ENCODE measurements around the gene IFNAR1.

IFNAR1 gene

DNA sequence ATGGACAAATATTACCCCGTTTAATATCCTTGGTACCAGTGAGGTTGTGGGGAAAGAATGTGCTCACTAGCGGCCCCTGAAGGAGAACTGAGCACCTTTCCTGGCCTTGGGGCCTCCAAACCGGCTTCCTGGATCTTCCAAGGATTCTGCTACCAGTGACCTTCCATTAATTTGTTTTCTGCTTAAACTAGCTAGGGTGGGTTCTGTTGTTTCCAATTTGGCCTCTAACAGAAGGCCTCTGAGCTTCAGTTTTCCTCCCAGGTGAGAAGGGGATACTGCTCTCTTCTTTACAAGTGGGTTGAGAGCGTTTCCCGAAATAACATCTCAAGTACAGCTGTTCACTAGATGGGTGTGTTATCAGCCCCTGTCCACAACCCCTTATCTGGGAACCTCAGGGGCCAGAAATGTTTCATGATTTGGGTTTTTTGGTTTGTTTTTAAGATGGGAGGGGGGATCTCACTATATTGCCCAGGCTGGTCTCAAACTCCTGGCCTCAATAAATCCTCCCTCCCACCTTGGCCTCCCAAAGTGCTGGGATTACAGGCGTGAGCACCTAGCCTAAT is 61.5 kb downstream of the IFNAR1 start:
- in situ Hi-C loops (cut with MboI; ENCODE audit: low pct_unique_long_range_greater_than_20kb, low sequenced_read_pairs, unreplicated experiment): no loop called here

GRCh38 chr21:33387294-33387693 is 62.5 kb downstream of the IFNAR1 start:
- no peak for TF ChIP-seq CTCF (IDR thresholded peaks at IDR 0.05; ENCODE audit: extremely low read depth, insufficient read depth, missing control alignments)

More for the DNA sequence above, 61.5 kb downstream of the IFNAR1 start:
- DNase-seq (ENCODE audit: low spot score): no peak
- TF ChIP-seq CTCF (IDR thresholded peaks at IDR 0.05; ENCODE audit: extremely low read depth, insufficient read depth, missing control alignments): peak; percentile 25

GRCh38 chr21:33388188-33388587 is 63.4 kb downstream of the IFNAR1 start:
- in situ Hi-C loops (cut with MboI; ENCODE audit: low pct_unique_long_range_greater_than_20kb, low sequenced_read_pairs, unreplicated experiment): no loop called here
- no peak for DNase-seq (ENCODE audit: low spot score)
- no peak for TF ChIP-seq CTCF (IDR thresholded peaks at IDR 0.05; ENCODE audit: extremely low read depth, insufficient read depth, missing control alignments)

More at GRCh38 chr21:33387294-33387693, 62.5 kb downstream of the IFNAR1 start:
- in situ Hi-C loops (cut with MboI; ENCODE audit: low pct_unique_long_range_greater_than_20kb, low sequenced_read_pairs, unreplicated experiment): no loop called here
- no peak for DNase-seq (ENCODE audit: low spot score)

DNA sequence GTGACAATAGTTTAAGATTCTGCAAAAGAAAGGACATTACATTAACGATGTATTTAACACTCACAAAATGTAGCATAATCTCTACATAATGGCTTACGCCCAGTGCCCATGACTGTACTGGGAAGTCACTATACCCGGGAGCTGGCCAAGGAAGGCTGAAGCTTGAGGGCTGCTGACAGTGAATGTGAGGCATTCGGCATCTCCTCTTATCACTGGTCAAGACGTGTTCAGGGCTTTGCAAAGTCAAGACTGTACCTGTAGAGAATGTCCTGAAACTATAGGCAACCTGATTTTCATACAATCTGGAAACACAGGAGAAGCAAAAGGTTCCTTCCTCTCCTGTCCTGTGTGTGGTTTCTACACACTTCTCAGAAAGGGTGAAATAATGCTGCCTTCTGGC is 65.7 kb downstream of the IFNAR1 start:
- no peak for DNase-seq (ENCODE audit: low spot score)
- in situ Hi-C loops (cut with MboI; ENCODE audit: low pct_unique_long_range_greater_than_20kb, low sequenced_read_pairs, unreplicated experiment): no loop called here
- no peak for TF ChIP-seq CTCF (IDR thresholded peaks at IDR 0.05; ENCODE audit: extremely low read depth, insufficient read depth, missing control alignments)

DNA sequence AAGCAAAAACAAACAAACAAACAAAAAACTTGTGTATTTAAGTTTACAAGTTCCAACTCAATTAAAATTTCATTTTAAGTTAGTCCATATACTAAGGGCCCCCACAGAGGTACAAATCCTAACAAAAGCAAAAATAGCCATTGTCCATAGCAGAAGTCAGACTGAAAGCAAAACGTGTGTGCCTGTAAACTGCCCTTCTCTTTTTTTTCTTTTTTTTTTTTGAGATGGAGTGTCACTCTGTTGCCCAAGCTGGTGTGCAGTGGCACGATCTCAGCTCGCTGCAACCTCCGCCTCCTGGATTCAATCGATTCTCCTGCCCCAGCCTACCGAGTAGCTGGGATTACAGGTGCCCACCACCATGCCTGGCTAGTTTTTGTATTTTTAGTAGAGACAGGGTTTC is 66.9 kb downstream of the IFNAR1 start:
- DNase-seq (ENCODE audit: low spot score): no peak
- no peak for TF ChIP-seq CTCF (IDR thresholded peaks at IDR 0.05; ENCODE audit: extremely low read depth, insufficient read depth, missing control alignments)
- in situ Hi-C loops (cut with MboI; ENCODE audit: low pct_unique_long_range_greater_than_20kb, low sequenced_read_pairs, unreplicated experiment): no loop called here

DNA sequence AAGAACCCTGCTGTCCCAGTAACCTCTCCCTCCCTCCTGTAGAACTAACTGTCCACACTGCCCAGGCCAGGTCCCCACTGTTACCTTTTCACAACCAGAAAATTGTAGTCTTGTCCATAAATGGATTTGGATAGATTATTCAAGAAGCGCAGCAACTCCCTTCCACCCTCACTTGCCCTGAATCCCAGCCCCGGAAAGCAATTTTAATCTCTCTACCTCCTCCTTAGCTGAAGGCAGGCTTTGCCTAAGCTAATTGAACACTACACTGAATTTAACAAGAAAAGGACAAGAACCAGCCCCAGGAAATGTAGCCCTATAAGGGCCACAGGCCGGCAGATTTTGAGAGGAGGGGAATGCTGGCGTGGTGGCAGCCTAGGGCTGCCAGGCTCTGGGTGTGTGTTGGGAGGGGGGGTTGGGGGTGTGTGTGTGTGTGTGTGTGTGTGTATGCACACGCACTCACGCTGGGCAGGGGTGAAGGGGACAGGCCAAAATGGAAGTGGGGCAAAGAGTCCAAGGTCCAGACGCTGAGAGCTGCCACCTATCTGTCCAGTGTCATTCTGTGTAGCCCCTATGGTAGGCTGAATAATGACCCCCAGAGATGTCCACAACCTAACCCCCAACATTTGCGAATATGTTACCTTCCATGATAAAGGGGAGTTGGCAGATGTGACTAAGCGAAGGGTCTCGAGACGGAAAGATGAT is 67.7 kb downstream of the IFNAR1 start:
- in situ Hi-C loops (cut with MboI; ENCODE audit: low pct_unique_long_range_greater_than_20kb, low sequenced_read_pairs, unreplicated experiment): no loop called here
- TF ChIP-seq CTCF (IDR thresholded peaks at IDR 0.05; ENCODE audit: extremely low read depth, insufficient read depth, missing control alignments): no peak
- DNase-seq (ENCODE audit: low spot score): no peak

Data from GM13977 (cell line).